ENCODE results near the gene EYS. TPM values are rescaled to one million over a fixed set of nuclear protein-coding genes. Genes with fewer than 3 reads are reported as not detected.
"Not testable (repeated sequence)": the region's sequence is repeated elsewhere in the genome, so short reads cannot be mapped to it uniquely, and the experiment has no call there.

The EYS gene
- total RNA-seq, 2 experiments from 2014 or later = not detected

DNA sequence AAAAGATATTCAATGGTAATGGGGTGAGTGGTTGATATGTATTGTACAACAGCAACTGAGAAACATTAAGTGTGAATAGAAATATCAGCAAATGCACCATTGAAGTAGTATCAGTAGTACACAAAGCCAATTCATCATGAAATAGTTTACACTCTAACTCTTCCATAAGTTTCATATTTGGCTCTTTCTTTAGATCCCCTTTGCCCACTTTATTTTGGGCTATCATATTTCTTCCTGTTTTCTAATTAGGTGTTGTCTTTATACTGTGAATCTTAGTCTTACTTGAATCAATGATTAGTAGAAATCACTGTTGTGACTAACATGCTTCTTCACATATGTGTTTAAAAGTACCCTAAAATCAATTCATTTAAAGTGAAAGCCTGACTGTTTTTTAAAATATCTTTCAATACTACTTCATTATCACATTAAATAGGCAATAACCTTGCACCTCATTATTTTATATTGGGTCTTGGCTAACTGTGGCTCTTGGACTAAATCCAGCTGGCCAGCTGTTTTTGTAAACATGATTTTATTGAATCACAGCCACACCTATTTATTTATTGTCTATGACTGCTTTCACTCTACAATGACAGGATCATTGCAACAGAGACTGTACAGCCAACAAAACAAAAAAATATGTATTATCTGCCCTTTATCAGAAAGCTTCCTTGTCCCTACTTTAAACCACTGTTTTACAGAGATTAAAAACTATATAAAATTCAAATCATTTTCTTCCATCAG is 38.9 kb downstream of the EYS start:
- Mint-ChIP-seq H3K9me3 (peaks cover 4% of the 10 kb centered on the region), H3K4me1 (no peaks in the 10 kb centered on the region), H3K27me3 (no peaks in the 10 kb centered on the region), H3K27ac (no peak overlapping the region), H3K4me3 (no peak overlapping the region), H3K36me3 (no peaks in the 10 kb centered on the region)
- DNase-seq (no peak), ATAC-seq (ENCODE audit: low read depth) (no peak)
- POLR2A ChIA-PET = no interaction called here

DNA sequence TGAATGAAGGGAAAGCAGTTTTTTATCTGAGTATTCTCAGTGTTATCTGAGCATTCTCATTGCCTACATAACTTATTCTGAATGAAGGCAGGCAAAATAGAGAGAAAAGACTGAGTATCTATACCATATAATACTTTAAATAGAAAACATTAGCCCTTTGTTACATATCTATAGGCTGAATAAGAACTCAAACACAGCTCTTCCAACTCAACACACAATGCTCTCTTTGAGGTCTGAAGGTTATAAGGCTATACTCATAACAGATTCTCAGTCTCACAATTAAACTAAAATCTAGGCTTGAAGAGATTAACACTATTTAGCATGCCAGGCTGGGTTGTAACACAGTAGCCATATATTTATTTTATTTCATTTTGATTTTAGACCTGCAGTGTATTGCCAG is 56.9 kb downstream of the EYS start:
- POLR2A ChIA-PET = no interaction called here
- ATAC-seq (ENCODE audit: low read depth) = no peak
- Mint-ChIP-seq H3K27me3 (no peaks in the 10 kb centered on the region), H3K4me3 (no peak overlapping the region), H3K9me3 (peaks cover 8% of the 10 kb centered on the region), H3K27ac (no peak overlapping the region), H3K36me3 (no peaks in the 10 kb centered on the region), H3K4me1 (no peaks in the 10 kb centered on the region)
- DNase-seq = no peak

DNA sequence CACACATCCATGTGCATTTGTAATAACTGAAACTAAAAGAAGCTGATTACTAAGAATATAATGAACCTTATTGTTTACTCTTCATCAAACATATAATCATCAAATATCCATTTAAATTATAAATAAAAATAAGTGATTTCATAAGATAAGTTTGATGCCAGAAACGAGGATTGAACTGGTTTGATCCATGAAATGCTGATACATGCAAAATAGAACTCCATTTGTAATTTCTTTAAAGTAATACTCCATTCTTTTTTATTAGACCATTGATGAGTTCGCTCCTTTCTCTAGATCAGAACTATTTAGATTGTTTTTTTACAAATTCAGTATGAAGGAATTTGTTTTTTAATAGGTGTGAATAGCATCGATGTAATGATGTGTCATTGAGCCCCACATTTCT is 57.6 kb downstream of the EYS start:
- Mint-ChIP-seq H3K27ac (no peak overlapping the region), H3K36me3 (no peaks in the 10 kb centered on the region), H3K4me3 (no peak overlapping the region), H3K27me3 (no peaks in the 10 kb centered on the region), H3K9me3 (peaks cover 8% of the 10 kb centered on the region), H3K4me1 (no peaks in the 10 kb centered on the region)
- POLR2A ChIA-PET = no interaction called here
- DNase-seq (no peak), ATAC-seq (ENCODE audit: low read depth) (no peak)

DNA sequence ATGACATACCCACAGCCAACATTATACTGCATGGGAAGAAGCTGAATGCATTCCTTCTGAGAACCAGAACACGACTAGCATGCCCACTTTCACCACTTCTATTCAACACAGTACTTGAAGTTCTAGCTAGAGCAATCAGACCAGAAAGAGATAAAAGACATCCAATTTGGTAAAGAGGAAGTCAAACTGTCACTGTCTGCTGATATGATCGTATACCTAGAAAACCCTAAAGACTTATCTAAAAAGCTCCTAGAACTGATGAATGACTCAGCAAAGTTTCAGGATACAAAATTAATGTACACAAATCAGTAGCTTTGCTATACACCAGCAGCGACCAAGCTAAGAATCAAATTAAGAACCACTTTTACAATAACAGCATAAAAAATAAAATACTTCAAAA is 60.5 kb downstream of the EYS start:
- DNase-seq (no peak), ATAC-seq (ENCODE audit: low read depth) (no peak)
- Mint-ChIP-seq H3K4me1 (no peaks in the 10 kb centered on the region), H3K4me3 (no peak overlapping the region), H3K27me3 (no peaks in the 10 kb centered on the region), H3K27ac (no peak overlapping the region), H3K9me3 (peaks cover 8% of the 10 kb centered on the region), H3K36me3 (no peaks in the 10 kb centered on the region)
- POLR2A ChIA-PET = no interaction called here

DNA sequence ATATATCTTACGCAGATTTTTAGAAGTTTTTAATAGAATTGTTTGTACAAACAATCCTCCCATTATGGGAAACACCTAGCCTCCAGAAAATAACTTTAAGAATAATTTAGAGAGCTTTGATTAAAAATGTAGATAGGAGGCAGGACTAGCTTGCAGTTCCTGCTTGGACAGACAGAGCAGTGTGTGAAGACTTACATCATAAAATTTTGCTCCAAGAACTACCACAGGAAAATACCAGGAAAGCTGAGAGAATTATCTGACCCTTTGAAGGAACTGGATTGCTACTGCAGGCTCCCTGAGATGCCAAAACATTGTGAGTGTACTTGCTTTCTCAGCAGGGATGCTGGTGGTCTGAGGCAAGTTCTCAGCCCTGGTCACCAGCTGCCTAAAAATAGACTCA is 64.2 kb downstream of the EYS start:
- POLR2A ChIA-PET = no interaction called here
- Mint-ChIP-seq H3K4me1 (no peaks in the 10 kb centered on the region), H3K4me3 (no peak overlapping the region), H3K27me3 (no peaks in the 10 kb centered on the region), H3K36me3 (no peaks in the 10 kb centered on the region), H3K9me3 (peaks cover 5% of the 10 kb centered on the region), H3K27ac (no peak overlapping the region)
- ATAC-seq (ENCODE audit: low read depth) = no peak
- no peak for DNase-seq

DNA sequence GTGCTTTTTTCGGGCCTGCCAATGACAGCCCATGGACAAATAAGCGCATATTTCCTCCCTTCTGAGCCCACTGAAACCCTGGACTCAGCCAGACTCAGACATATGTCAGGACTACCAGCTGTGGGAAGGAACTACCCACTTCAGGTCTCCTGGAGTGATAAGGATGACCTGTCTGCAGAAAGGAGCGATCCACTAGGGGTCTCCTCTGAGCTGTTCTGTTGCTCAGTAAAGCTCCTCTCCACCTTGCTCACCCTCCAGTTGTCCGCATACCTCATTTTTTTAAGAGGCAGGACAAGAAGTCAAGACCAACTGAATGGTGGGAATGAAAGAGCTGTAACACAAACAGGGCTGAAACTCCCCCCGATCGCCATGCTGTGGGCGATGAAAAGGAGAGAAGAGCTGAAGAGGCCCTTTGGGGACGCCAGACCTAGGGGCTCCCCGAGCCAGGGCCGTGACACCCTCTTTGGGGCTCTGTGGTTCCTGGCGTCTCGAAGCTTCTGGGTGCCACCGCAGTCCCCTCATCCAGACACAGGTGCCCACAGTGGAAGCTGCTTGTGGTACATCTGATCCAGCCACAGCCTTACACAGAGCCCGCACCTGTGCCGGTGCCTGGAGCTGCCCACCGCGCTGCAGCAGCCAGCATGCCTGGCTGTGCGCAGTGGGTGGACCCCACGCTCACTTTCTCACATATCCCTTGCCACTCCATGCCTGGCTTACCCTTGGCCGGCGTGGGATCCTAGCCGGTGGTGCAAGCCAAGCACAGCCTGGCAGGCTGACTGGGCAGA is 68.8 kb downstream of the EYS start:
- POLR2A ChIA-PET = no interaction called here
- H3K36me3 Mint-ChIP-seq = no peaks in the 10 kb centered on the region
- no peak for DNase-seq

DNA sequence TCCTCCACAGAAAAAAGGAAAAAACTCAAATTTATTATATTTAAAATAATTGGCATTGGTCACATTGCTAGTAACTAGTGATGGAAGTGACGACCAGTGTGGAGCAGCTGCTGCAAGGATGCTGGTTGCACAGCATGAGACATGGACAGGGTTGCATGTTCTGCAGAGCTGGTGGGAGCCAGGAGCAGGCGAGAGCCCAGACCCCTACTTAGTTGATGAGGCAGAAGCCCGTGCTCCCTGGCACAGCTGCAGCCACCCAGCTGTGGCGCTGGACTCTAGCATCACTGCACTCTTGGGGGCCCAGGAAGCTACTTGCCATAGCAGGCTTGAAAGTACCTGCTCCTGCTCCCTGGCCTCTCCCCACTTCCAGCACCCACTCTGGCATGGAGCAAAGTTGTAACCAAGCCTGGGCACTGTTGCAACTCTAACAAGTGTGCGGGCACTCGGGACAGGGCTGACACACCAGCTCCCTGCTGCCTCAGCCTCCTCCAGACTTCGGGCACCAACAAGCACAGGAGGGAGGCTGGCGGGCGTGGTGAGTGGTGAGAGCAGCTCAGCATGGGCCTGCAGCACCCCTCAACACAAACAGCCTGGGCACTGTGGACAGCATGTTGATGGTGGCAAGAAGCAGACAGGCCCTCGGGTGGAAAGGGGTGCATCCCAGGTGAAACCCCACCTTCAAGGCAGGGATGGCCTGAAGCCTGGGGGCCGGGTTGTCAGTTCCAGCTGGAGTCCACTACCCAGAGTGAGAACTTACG is 69.6 kb downstream of the EYS start:
- H3K27me3 Mint-ChIP-seq = no peaks in the 10 kb centered on the region
- H3K36me3 Mint-ChIP-seq = no peaks in the 10 kb centered on the region
- H3K4me3 Mint-ChIP-seq = no peak overlapping the region
- H3K4me1 Mint-ChIP-seq = no peaks in the 10 kb centered on the region
- POLR2A ChIA-PET = no interaction called here
- no peak overlapping the region for H3K27ac Mint-ChIP-seq
- ATAC-seq (ENCODE audit: low read depth) (no peak), DNase-seq (no peak)
- H3K9me3 Mint-ChIP-seq = peaks cover 2% of the 10 kb centered on the region

More for the DNA sequence above, 68.8 kb downstream of the EYS start:
- Mint-ChIP-seq H3K4me1 (no peaks in the 10 kb centered on the region), H3K4me3 (no peak overlapping the region), H3K9me3 (peaks cover 2% of the 10 kb centered on the region), H3K27ac (no peak overlapping the region), H3K27me3 (no peaks in the 10 kb centered on the region)
- ATAC-seq (ENCODE audit: low read depth) = no peak

DNA sequence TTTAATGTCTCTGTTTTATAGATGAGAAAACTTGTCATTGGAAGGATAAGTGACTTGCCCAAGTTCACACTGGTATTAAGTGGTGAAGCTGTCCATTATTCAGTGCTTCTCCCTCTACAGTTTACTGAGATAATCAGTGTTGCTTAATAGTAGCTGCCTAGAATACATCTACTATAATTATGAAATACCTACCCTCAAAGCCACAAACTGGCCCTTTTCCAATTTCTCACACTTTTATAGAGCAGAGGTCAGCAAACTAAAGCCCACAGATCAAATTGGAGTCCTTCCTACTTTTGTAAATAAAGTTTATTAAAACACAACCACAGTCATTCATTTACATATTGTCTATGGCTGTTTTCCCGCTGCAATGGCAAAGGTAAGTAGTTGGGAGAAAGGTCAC is 73.5 kb downstream of the EYS start:
- Mint-ChIP-seq H3K4me1 (no peaks in the 10 kb centered on the region), H3K4me3 (no peak overlapping the region), H3K36me3 (no peaks in the 10 kb centered on the region), H3K9me3 (peaks cover 5% of the 10 kb centered on the region), H3K27ac (no peak overlapping the region), H3K27me3 (no peaks in the 10 kb centered on the region)
- DNase-seq (no peak), ATAC-seq (ENCODE audit: low read depth) (no peak)
- POLR2A ChIA-PET = no interaction called here

DNA sequence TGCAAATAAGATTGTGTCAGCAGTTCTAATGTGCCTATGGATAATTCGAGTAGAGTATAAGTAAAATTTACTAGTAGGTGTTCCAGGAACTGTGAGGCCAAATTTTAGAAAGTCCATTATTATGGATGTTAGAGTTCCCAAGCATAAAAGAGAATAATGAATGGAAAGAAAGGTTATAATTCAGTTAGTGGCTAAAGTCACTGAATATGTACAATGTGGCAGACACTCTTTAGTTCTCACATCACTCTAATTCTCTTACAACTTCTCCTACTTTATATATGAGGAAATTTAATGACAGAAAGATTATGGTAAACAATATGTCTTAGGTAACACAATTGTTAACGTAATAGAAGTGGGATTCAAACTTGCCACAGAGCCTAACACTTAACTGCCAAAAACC is 75.3 kb downstream of the EYS start:
- no peak overlapping the region for H3K4me3 Mint-ChIP-seq
- H3K27ac Mint-ChIP-seq = no peak overlapping the region
- peaks cover 8% of the 10 kb centered on the region for H3K9me3 Mint-ChIP-seq
- no peaks in the 10 kb centered on the region for H3K27me3 Mint-ChIP-seq
- POLR2A ChIA-PET = no interaction called here
- no peaks in the 10 kb centered on the region for H3K36me3 Mint-ChIP-seq
- ATAC-seq (ENCODE audit: low read depth) (no peak), DNase-seq (no peak)
- no peaks in the 10 kb centered on the region for H3K4me1 Mint-ChIP-seq

DNA sequence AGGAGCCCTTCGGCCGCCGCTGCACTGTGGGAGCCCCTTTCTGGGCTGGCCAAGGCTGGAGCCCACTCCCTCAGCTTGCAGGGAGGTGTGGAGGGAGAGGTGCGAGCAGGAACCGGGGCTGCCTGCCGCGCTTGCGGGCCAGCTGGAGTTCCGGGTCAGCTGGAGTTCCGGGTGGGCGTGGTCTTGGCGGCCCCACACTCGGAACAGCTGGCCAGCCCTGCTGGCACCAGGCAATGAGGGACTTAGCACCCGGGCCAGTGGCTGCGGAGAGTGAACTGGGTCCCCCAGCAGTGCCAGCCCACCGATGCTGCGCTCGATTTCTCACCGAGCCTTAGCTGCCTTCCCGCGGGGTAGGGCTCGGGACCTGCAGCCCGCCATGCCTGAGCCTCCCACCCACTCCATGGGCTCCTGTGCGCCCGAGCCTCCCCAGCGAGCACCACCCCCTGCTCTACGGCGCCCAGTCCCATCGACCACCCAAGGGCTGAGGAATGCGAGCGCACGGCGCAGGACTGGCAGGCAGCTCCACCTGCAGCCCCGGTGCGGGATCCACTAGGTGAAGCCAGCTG is 79.5 kb downstream of the EYS start:
- DNase-seq; POLR2A ChIA-PET; H3K27me3 Mint-ChIP-seq; H3K27ac Mint-ChIP-seq; H3K36me3 Mint-ChIP-seq; H3K9me3 Mint-ChIP-seq; H3K4me3 Mint-ChIP-seq; ATAC-seq (ENCODE audit: low read depth); H3K4me1 Mint-ChIP-seq: not testable (repeated sequence)

DNA sequence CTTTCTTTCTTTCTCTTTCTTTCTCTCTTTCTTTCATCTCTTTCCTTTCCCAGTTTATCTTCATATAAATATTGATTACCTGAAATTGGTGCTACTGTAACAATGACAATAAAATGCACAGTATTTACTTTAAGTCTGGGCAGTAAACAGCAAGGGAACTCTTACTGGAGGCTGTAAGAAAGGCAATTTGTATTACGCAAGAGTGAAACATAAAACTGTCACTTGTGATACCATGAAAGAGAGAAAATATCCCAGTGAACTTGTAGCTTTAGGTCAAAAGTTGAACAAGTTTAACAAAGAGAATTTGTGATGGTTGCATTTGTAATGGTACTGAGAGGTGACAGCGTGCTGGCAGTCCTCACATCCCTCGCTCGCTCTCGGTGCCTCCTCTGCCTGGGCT is 80.0 kb downstream of the EYS start:
- ATAC-seq (ENCODE audit: low read depth) (no peak), DNase-seq (no peak)
- H3K27me3 Mint-ChIP-seq = no peaks in the 10 kb centered on the region
- no peak overlapping the region for H3K4me3 Mint-ChIP-seq
- H3K27ac Mint-ChIP-seq = no peak overlapping the region
- no peaks in the 10 kb centered on the region for H3K4me1 Mint-ChIP-seq
- H3K9me3 Mint-ChIP-seq = peaks cover 6% of the 10 kb centered on the region
- POLR2A ChIA-PET = no interaction called here
- H3K36me3 Mint-ChIP-seq = no peaks in the 10 kb centered on the region

DNA sequence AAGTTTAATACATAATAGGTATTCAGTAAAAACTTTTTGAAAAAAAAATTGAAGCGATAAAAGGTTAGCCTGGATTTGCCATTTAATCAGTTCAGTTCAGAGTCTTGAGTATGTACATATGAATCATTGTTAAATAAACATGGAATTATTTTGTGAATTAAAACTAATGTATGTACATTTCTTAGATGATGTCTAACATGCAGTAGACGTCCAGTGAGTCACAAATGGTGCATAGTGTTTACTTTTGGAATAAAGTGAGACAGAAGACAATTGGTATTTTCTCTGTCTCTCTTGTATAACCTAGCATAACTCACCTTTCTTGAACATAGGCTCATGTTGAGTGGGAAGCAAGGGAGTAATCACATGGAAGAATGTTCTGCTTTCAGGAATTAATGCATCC is 83.5 kb downstream of the EYS start:
- POLR2A ChIA-PET = no interaction called here
- H3K27me3 Mint-ChIP-seq = no peaks in the 10 kb centered on the region
- H3K27ac Mint-ChIP-seq = no peak overlapping the region
- H3K4me3 Mint-ChIP-seq = no peak overlapping the region
- ATAC-seq (ENCODE audit: low read depth) = no peak
- H3K36me3 Mint-ChIP-seq = no peaks in the 10 kb centered on the region
- H3K4me1 Mint-ChIP-seq = no peaks in the 10 kb centered on the region
- H3K9me3 Mint-ChIP-seq = peaks cover 2% of the 10 kb centered on the region
- DNase-seq = no peak

DNA sequence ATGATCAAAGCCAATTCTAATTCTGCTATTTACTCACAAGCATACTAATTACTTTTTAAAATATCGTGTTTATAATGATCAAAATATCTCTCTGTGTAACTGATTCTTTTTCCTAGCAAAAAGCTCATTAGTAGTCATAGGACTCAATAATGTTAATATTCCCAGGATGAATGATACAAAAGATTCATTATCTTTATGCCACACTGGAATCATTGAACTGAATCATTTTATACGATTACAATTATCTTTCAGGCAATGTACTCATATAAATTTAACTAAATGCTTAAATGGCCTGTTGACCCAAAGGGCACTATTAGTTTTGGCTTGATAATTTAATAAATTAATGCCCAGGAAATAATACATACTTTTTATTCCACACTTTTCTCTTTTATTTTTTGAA is 96.3 kb downstream of the EYS start:
- Mint-ChIP-seq H3K27ac (no peak overlapping the region), H3K4me3 (no peak overlapping the region), H3K4me1 (no peaks in the 10 kb centered on the region), H3K36me3 (no peaks in the 10 kb centered on the region), H3K27me3 (no peaks in the 10 kb centered on the region), H3K9me3 (no peaks in the 10 kb centered on the region)
- ATAC-seq (ENCODE audit: low read depth) = no peak
- DNase-seq = no peak
- POLR2A ChIA-PET = no interaction called here

DNA sequence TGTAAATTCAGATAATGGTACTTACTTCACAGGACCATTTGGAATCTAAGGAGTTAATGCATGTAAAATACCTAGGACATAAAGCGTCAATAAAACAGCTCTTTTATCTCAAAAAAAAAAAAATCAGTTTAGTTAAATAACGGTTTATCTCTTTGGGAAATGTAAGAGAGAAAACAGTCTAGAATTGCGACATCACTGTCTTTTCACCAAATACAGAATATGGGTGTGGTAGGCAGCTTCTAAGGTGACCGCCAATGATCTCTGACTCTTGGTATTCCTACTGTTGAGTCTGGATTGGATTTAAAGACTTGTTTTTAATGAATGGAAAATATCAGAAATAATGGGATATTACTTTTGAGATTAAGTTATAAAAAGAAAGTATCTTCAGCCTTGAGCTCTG is 111.5 kb downstream of the EYS start:
- ATAC-seq (ENCODE audit: low read depth) (no peak), DNase-seq (no peak)
- Mint-ChIP-seq H3K9me3 (peaks cover 5% of the 10 kb centered on the region), H3K36me3 (no peaks in the 10 kb centered on the region), H3K4me1 (no peaks in the 10 kb centered on the region), H3K4me3 (no peak overlapping the region), H3K27me3 (no peaks in the 10 kb centered on the region), H3K27ac (no peak overlapping the region)
- POLR2A ChIA-PET = no interaction called here

Measured in activated naive CD8-positive, alpha-beta T cell treated with anti-CD3 and anti-CD28 coated beads, Interleukin-2, amount 10 ng/mL, durations not matched to agents 7 days and 5 days (primary cell).